Stimulated activated naive B cell treated with anti-CD40 and anti-IgM and Interleukin-4, amounts not matched to agents 10 μg/mL and 1 μg/mL and 100 μg/mL, for 72 hours (primary cell): ENCODE data around the gene UQCR10.

Experiments used
- ATAC-seq, 2 donors: fragments of 150-1000 bp; cut with Tn5 transposase; replicated peaks; 2 replicates each; pipeline ENCODE4 v1.10.0; 2021; ENCODE audit warnings: moderate library complexity in 1 of 2
- DNase-seq: peaks from one replicate; pipeline ENCODE4 v3.0.0; 2021
- H3K27ac Mint-ChIP-seq: one replicate; pipeline ENCODE4 v1.8.0; 2022; ENCODE audit warnings: mild to moderate bottlenecking, mixed read lengths
- H3K27me3 Mint-ChIP-seq, 2 donors: one replicate each; pipeline ENCODE4 v1.8.0; 2022; ENCODE audit warnings: mixed read lengths in 2 of 2
- H3K36me3 Mint-ChIP-seq, 2 donors: one replicate each; pipeline ENCODE4 v1.8.0; 2022; ENCODE audit warnings: mixed read lengths in 2 of 2, mild to moderate bottlenecking in 1 of 2
- H3K4me1 Mint-ChIP-seq, 2 donors: one replicate each; pipeline ENCODE4 v1.8.0; 2022; ENCODE audit warnings: mixed read lengths in 2 of 2, mild to moderate bottlenecking in 1 of 2
- H3K4me3 Mint-ChIP-seq, 2 donors: one replicate each; pipeline ENCODE4 v1.8.0; 2022; ENCODE audit warnings: mild to moderate bottlenecking in 2 of 2, mixed read lengths in 2 of 2, moderate library complexity in 1 of 2
- H3K9me3 Mint-ChIP-seq, 2 donors: one replicate each; pipeline ENCODE4 v1.8.0; 2022; ENCODE audit warnings: mixed read lengths in 2 of 2, mild to moderate bottlenecking in 1 of 2

UQCR10 gene

DNA sequence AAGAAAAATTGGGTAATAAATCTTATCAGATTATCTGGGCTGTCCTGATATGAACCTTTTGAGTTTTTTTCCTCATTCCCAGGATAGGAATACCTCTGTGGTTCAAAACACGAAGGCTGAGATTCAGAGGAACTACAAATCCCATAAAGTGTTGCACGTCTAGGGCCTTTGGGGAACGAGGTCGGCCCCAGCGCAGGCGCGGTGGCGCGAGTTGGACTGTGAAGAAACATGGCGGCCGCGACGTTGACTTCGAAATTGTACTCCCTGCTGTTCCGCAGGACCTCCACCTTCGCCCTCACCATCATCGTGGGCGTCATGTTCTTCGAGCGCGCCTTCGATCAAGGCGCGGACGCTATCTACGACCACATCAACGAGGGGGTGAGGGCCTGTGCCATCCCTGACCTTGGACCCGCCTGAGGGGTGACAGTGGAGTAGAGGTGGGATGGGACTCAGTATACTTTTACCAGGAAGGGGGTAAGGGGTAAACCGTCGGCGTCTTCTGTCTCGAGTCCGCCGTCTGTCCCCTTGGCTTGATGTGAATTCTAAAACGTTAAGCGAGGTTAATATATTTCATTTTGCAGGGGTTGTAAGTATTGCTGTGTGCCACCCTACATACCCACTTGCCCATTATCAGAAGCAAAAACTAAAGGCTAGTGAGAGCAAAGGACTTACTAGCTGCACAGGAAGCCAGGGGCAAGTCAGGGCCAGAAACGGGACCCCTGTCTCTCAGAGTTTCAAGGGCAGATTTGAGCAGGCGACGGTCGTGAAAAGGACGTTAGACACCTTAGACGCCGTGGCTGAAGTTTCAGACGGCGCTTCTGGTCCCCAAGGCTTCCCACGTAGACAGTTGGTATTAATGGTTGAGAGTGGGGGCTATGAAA is at the start of gene UQCR10:
UQCR10 (plus strand) TSS at position 199 of the 881 bp plus-strand sequence; CDS start at position 229, 30 bp downstream.
- peak within 1 kb of the TSS; percentile 100 for H3K27ac Mint-ChIP-seq
- H3K4me1 Mint-ChIP-seq = peaks cover 16 to 44% of the 10 kb centered on the region in 2 donors
- H3K4me3 Mint-ChIP-seq = peak within 1 kb of the TSS; percentile 100
- ATAC-seq (peak; percentile 81 to 86), DNase-seq (peak; percentile 88)
- no peaks in the 10 kb centered on the region for H3K9me3 Mint-ChIP-seq
- peaks cover 20 to 33% of the 10 kb centered on the region in 2 donors for H3K36me3 Mint-ChIP-seq
- H3K27me3 Mint-ChIP-seq = no peaks in the 10 kb centered on the region

- H3K4me3 Mint-ChIP-seq = no peak overlapping the region
- no peak overlapping the region for H3K27ac Mint-ChIP-seq
- ATAC-seq = no peak
- H3K9me3 Mint-ChIP-seq = no peaks in the 10 kb centered on the region
- H3K4me1 Mint-ChIP-seq = peaks cover 6 to 9% of the 10 kb centered on the region in 2 donors
- peaks cover 63 to 76% of the 10 kb centered on the region in 2 donors for H3K27me3 Mint-ChIP-seq
- no peaks in the 10 kb centered on the region for H3K36me3 Mint-ChIP-seq
- DNase-seq = no peak
These were observed 49.4 kb upstream of the UQCR10 start for GRCh38 chr22:29717789-29718188.

- Mint-ChIP-seq H3K27ac (peak overlapping the region; percentile 25), H3K36me3 (no peaks in the 10 kb centered on the region), H3K27me3 (peaks cover 61 to 71% of the 10 kb centered on the region in 2 donors), H3K4me1 (peaks cover 6 to 9% of the 10 kb centered on the region in 2 donors), H3K9me3 (no peaks in the 10 kb centered on the region), H3K4me3 (peak overlapping the region; percentile 67 to 77)
- ATAC-seq = no peak
- no peak for DNase-seq
These were observed 47.9 kb upstream of the UQCR10 start for GRCh38 chr22:29718949-29719898.

DNA sequence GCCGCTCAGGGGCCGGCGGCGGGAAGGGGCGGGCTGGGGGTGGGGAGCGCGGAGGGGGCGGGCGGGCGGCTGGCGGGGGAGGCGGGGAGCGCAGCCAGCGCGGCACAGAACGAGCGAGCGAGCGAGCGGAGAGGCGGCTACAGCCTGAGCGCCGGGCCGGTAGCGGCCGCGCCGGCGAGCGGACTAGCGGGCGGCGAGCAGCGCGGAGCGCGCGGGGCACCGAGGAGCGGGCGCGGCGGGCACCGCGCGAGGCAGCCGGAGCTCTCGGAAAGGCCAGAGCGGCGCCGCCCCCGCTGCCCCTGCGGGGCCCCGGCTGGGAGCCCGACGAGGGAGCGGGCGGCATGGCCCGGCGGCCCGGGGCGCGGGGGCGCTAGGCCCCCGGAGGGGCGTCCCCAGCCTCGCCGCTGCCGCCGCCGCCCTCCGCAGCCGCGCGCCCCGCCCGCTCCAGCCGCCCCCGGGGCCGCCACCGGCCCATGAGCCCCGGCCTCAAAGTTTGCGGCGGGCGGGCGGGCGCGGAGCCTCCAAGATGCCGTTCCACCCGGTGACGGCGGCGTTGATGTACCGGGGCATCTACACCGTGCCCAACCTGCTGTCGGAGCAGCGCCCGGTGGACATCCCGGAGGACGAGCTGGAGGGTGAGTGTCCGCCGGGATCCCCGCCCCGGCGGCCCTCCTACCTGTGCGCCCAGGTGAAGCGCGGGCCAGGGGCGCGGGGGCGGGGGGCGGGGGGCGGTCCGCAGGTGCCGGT is 47.1 kb upstream of the UQCR10 start, which contains the start of gene CABP7:
CABP7 (plus strand) TSS at position 105 of the 747 bp plus-strand sequence; CDS start at position 527, 422 bp downstream.
- ATAC-seq (peak; percentile 32 to 40), DNase-seq (no peak)
- H3K9me3 Mint-ChIP-seq = no peaks in the 10 kb centered on the region
- H3K4me1 Mint-ChIP-seq = peaks cover 6 to 9% of the 10 kb centered on the region in 2 donors
- H3K4me3 Mint-ChIP-seq = peak within 1 kb of the TSS; percentile 67 to 77
- peak within 1 kb of the TSS; percentile 25 for H3K27ac Mint-ChIP-seq
- H3K27me3 Mint-ChIP-seq = peaks cover 55 to 66% of the 10 kb centered on the region in 2 donors
- H3K36me3 Mint-ChIP-seq = no peaks in the 10 kb centered on the region

DNA sequence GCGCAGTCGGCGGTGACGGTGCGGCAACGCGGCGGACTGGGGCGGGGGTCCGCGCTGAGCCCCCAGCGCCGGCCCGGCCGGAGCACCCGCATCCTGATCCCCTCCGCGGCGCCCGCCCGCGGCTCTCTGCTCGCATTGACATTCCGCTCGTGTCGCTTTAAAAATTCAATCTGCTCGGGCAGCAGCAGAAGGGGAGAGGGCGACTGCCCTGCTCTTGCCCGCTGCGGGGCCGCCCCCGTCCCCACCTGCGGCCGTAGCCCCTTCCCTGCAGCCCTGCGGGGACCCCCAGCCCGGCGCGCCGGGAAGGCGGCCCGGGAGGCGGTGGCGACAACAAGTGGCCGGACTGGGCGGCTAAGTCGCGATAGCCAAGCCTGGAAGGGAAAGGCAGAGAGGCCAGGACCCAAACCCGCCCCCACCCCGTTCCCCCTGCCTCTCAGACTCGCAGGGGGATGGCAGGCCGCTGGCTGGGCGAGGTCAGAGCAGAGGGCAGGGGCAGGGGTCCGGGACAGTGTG is 46.3 kb upstream of the UQCR10 start:
- no peak for ATAC-seq
- Mint-ChIP-seq H3K36me3 (no peaks in the 10 kb centered on the region), H3K4me1 (peaks cover 6 to 9% of the 10 kb centered on the region in 2 donors), H3K4me3 (no peak overlapping the region), H3K27me3 (peaks cover 56 to 71% of the 10 kb centered on the region in 2 donors), H3K27ac (no peak overlapping the region), H3K9me3 (no peaks in the 10 kb centered on the region)
- DNase-seq = no peak

DNA sequence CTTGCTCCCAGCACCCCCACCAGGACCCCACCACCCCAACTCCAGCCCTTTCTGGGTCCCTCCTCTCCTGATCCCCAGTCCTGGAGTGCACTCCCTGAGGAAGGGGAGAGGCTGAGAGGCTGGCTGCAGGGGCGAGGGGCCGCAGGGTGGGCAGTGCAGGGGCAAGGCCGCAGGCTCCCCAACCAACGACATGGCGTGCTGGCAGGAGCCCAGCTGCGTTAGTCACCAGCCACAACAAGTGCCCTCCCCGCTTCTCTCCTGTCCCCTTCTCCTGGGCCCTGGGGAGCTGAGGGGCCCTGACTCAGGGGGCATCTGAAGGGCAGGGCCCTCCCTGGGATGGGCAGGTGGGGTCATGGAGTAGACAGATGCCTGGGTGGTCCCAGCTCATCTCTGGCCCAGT is 45.0 kb upstream of the UQCR10 start:
- Mint-ChIP-seq H3K27ac (no peak overlapping the region), H3K27me3 (peaks cover 47 to 65% of the 10 kb centered on the region in 2 donors), H3K4me1 (peaks cover 9 to 10% of the 10 kb centered on the region in 2 donors), H3K36me3 (no peaks in the 10 kb centered on the region), H3K9me3 (no peaks in the 10 kb centered on the region), H3K4me3 (no peak overlapping the region)
- no peak for DNase-seq
- no peak for ATAC-seq

GRCh38 chr22:29722587-29722986 is 44.6 kb upstream of the UQCR10 start:
- Mint-ChIP-seq H3K27me3 (peaks cover 43 to 61% of the 10 kb centered on the region in 2 donors), H3K9me3 (no peaks in the 10 kb centered on the region), H3K4me3 (no peak overlapping the region), H3K36me3 (no peaks in the 10 kb centered on the region), H3K4me1 (peaks cover 9 to 12% of the 10 kb centered on the region in 2 donors), H3K27ac (no peak overlapping the region)
- ATAC-seq (no peak), DNase-seq (no peak)

GRCh38 chr22:29723766-29724165 is 43.4 kb upstream of the UQCR10 start:
- H3K27ac Mint-ChIP-seq = no peak overlapping the region
- DNase-seq (no peak), ATAC-seq (no peak)
- peaks cover 7 to 12% of the 10 kb centered on the region in 2 donors for H3K4me1 Mint-ChIP-seq
- H3K9me3 Mint-ChIP-seq = no peaks in the 10 kb centered on the region
- peaks cover 35 to 49% of the 10 kb centered on the region in 2 donors for H3K27me3 Mint-ChIP-seq
- no peak overlapping the region for H3K4me3 Mint-ChIP-seq
- peaks cover 0 to under 1% of the 10 kb centered on the region in 2 donors for H3K36me3 Mint-ChIP-seq

GRCh38 chr22:29724843-29725242 is 42.3 kb upstream of the UQCR10 start:
- peaks cover 0 to 6% of the 10 kb centered on the region in 2 donors for H3K4me1 Mint-ChIP-seq

GRCh38 chr22:29726106-29726505 is 41.1 kb upstream of the UQCR10 start:
- no peaks in the 10 kb centered on the region for H3K9me3 Mint-ChIP-seq
- peaks cover 3 to 6% of the 10 kb centered on the region in 2 donors for H3K36me3 Mint-ChIP-seq
- H3K27ac Mint-ChIP-seq = no peak overlapping the region
- ATAC-seq (no peak), DNase-seq (no peak)
- peaks cover 0 to 6% of the 10 kb centered on the region in 2 donors for H3K4me1 Mint-ChIP-seq
- peaks cover 25 to 39% of the 10 kb centered on the region in 2 donors for H3K27me3 Mint-ChIP-seq
- H3K4me3 Mint-ChIP-seq = no peak overlapping the region

More at GRCh38 chr22:29724843-29725242, 42.3 kb upstream of the UQCR10 start:
- H3K36me3 Mint-ChIP-seq = peaks cover 0 to 3% of the 10 kb centered on the region in 2 donors
- H3K4me3 Mint-ChIP-seq = no peak overlapping the region
- no peak for ATAC-seq
- H3K27me3 Mint-ChIP-seq = peaks cover 25 to 39% of the 10 kb centered on the region in 2 donors
- no peak for DNase-seq
- H3K27ac Mint-ChIP-seq = no peak overlapping the region
- H3K9me3 Mint-ChIP-seq = no peaks in the 10 kb centered on the region

- H3K4me3 Mint-ChIP-seq = no peak overlapping the region
- ATAC-seq = no peak
- no peak for DNase-seq
- H3K36me3 Mint-ChIP-seq = peaks cover 3 to 6% of the 10 kb centered on the region in 2 donors
- no peak overlapping the region for H3K27ac Mint-ChIP-seq
- H3K27me3 Mint-ChIP-seq = peaks cover 21 to 33% of the 10 kb centered on the region in 2 donors
- peaks cover 0 to 6% of the 10 kb centered on the region in 2 donors for H3K4me1 Mint-ChIP-seq
- H3K9me3 Mint-ChIP-seq = no peaks in the 10 kb centered on the region
These were observed 40.5 kb upstream of the UQCR10 start for GRCh38 chr22:29726512-29727130.

- Mint-ChIP-seq H3K27ac (no peak overlapping the region), H3K27me3 (peaks cover 18 to 28% of the 10 kb centered on the region in 2 donors), H3K36me3 (peaks cover 6% of the 10 kb centered on the region in 2 donors), H3K9me3 (no peaks in the 10 kb centered on the region), H3K4me3 (no peak overlapping the region), H3K4me1 (peaks cover 0 to 6% of the 10 kb centered on the region in 2 donors)
- ATAC-seq = peak; percentile 42 to 45
- no peak for DNase-seq
These were observed 40.0 kb upstream of the UQCR10 start for GRCh38 chr22:29727131-29727523.

- Mint-ChIP-seq H3K4me3 (no peak overlapping the region), H3K27me3 (peaks cover 10 to 17% of the 10 kb centered on the region in 2 donors), H3K4me1 (peaks cover 7 to 19% of the 10 kb centered on the region in 2 donors), H3K27ac (no peak overlapping the region), H3K36me3 (peaks cover 8 to 12% of the 10 kb centered on the region in 2 donors), H3K9me3 (no peaks in the 10 kb centered on the region)
- DNase-seq = no peak
- ATAC-seq = no peak
These were observed 38.0 kb upstream of the UQCR10 start for GRCh38 chr22:29729161-29729560.
